ENCODE measurements around the gene ULK4. TPM values are rescaled to one million over a fixed set of nuclear protein-coding genes. Genes with fewer than 3 reads are reported as not detected.

ULK4 gene
- total and polyA plus RNA-seq, 2 of the 4 experiments (the other 2 are of a cell fraction) = 2.7 to 5.0 TPM

GRCh38 chr3:41265011-41265545 lies 696.8 kb downstream of the ULK4 start:
- Histone ChIP-seq H2AFZ (replicated peaks; ENCODE audit: low read length, poor library complexity) (peak overlapping the region; percentile 64), H3K23ac (ENCODE audit: low read depth, low read length) (no peak overlapping the region), H3K9ac (ENCODE audit: low read depth, low read length) (no peak overlapping the region), H2BK5ac (ENCODE audit: low read depth, low read length, poor library complexity, severe bottlenecking) (no peak overlapping the region), H3K79me1 (ENCODE audit: low read depth in 1 of 2, low read length in 2 of 2) (no peaks in the 10 kb centered on the region), H3K9me3 (ENCODE audit: control insufficient read depth, insufficient read depth, low read length) (no peaks in the 10 kb centered on the region), H3K56ac (ENCODE audit: extremely low read depth, insufficient read depth, low read length) (no peak overlapping the region), H3K14ac (replicated peaks; ENCODE audit: low read depth, low read length) (0 out of 2 replicates have a peak overlapping the region, but pooled peaks have one; percentile 22), H3K36me3 (ENCODE audit: control insufficient read depth, insufficient read depth, low read length) (no peaks in the 10 kb centered on the region), H4K91ac (ENCODE audit: insufficient read depth, low read depth, low read length) (no peak overlapping the region), H3K27me3 (ENCODE audit: control insufficient read depth, insufficient read depth, low read length) (no peaks in the 10 kb centered on the region), H4K8ac (ENCODE audit: low read depth in 2 of 2, low read length in 2 of 2) (no peak overlapping the region; a peak in 1 of 4 replicates), H3K4ac (ENCODE audit: low read depth, low read length) (peak overlapping the region; percentile 47; the same call in 1 of the 2 replicates), H4K5ac (ENCODE audit: low read depth, low read length) (no peak overlapping the region), H2BK20ac (ENCODE audit: low read depth, low read length) (no peak overlapping the region), H3K4me1 (ENCODE audit: control insufficient read depth, insufficient read depth, low read length) (peaks cover 15% of the 10 kb centered on the region), H3K18ac (ENCODE audit: low read depth, low read length) (no peak overlapping the region), H2AK5ac (ENCODE audit: low read depth, low read length) (no peak overlapping the region; the same call in 1 of the 2 replicates), H3K4me2 (ENCODE audit: low read depth, low read length) (no peak overlapping the region), H4K20me1 (ENCODE audit: insufficient read depth, low read length) (no peaks in the 10 kb centered on the region; the same call in 1 of the 2 replicates), H2BK120ac (ENCODE audit: low read depth, low read length) (no peak overlapping the region; the same call in 1 of the 2 replicates), H3K4me3 (ENCODE audit: insufficient read depth, low read depth, low read length) (no peak overlapping the region), H2BK15ac (ENCODE audit: low read depth, low read length) (no peak overlapping the region), H2AK9ac (replicated peaks; ENCODE audit: low read depth, low read length, poor library complexity) (peak overlapping the region; percentile 63), H3K9me1 (ENCODE audit: insufficient read depth, low read length) (peaks cover 17% of the 10 kb centered on the region), H3K27ac (ENCODE audit: insufficient read depth, low read length) (no peak overlapping the region)
- ChIA-PET CTCF (interaction anchor here (1.4 kb wide), 1 partner anchor 11 kb away, joined by 3 read pairs; no protein-coding TSS in a partner anchor), POLR2A (ENCODE audit: unreplicated experiment) (no interaction called here)
- BruUV-seq (replicated peaks) = no TSS peak
- WGBS, 2 experiments (ENCODE audit: extremely low coverage in 2 of 2, insufficient read length in 1 of 2) = 100% methylated on average over 5 of the region's 11 CpGs; no CpG with 5 or more reads in 1 of the 2 experiments
- in situ Hi-C loops (cut with MboI; ENCODE audit: low sequenced_read_pairs) = no loop called here
- dilution Hi-C loops (cut with HindIII; ENCODE audit: low sequenced_read_pairs, unreplicated experiment) = no loop called here
- intact Hi-C loops (cut with micrococcal nuclease) = no loop called here
- no peak for ATAC-seq (ENCODE audit: low read depth)
- peak; percentile 45 for DNase-seq
- TF ChIP-seq RCOR1 (IDR thresholded peaks at IDR 0.05; ENCODE audit: insufficient replicate concordance, low read length) (no peak), USF2 (IDR thresholded peaks at IDR 0.05; ENCODE audit: low read depth, low read length) (no peak), CTCF (conservative IDR thresholded peaks at IDR 0.05; ENCODE audit: low read depth, low read length) (no peak), NFE2L2 (IDR thresholded peaks at IDR 0.05; ENCODE audit: low read depth, low read length) (no peak), MAZ (IDR thresholded peaks at IDR 0.05; ENCODE audit: borderline replicate concordance, low read depth, low read length) (no peak), RFX5 (IDR thresholded peaks at IDR 0.05; ENCODE audit: low read depth, low read length) (no peak), MAFK (IDR thresholded peaks at IDR 0.05; ENCODE audit: low read depth, low read length) (no peak), CEBPB (IDR thresholded peaks at IDR 0.05; ENCODE audit: low read depth, low read length) (no peak)
